GM21390 (cell line): ENCODE results near the gene COQ5.

ENCODE experiments used
- ATAC-seq: cut with Tn5 transposase; IDR thresholded peaks from one replicate; pipeline ENCODE4 v1.9.1; 2021; ENCODE audit not compliant: unreplicated experiment

COQ5 gene

DNA sequence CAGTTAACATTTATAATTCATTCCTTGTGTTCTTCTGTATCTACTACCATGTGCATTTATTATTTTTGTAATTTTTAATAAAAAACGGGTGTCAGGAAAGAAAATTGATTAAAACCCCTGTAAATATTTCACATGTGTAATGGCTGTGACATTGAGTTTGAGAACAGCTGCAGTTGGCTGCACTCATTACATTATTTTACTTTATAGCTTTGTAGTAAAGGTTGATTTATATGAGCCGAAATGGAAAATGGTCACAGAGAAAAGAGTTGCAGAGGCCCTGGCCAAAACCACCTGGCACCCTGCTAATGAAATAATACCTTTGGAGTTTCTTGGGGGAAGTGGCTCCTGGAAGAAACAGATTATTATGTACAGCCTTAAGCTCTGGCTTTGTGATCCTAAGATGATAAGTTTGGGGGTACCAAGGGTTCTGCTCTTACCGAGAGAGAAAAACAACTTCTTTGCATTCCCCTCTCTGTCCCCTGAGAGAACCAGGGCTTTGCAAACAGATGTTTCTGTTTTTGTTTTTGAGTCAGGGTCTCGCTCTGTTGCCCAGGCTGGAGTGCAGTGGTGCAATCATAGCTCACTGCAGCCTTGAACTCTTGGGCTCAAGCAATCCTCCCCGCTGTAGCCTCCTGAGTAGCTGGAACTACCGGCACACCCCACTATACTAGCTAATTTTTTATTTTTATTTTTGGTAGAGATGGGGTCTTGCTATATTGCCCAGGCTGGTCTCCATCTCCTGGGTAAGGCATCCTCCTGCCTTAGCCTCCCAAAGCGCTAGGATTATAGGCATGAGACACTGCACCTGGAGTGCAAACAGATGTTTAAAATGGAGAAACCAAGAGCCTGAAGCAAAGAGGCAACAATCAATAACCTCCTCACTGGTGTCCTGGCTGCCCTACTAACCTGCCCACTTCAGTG, 42.7 kb downstream of the COQ5 start:
- no peak for ATAC-seq

DNA sequence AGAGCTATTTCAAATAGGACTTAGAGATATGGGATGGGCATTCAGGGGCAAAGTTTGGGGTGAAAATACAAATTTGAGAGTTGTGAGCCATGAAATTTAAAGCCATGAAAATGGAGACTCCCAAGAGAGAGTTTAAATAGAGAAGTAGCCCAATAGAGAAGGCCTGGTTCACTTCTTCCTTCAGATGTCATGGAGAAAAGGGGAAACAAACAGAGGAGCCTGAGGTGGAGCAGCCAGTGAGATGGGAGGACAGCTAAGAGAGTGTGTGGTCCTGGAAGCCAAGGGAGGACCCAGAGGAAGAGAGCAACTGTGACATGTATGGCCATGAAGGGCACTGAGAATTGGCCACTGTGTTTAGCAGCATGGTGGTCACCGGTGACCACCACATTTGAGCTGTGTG, 45.3 kb downstream of the COQ5 start:
- ATAC-seq = no peak

DNA sequence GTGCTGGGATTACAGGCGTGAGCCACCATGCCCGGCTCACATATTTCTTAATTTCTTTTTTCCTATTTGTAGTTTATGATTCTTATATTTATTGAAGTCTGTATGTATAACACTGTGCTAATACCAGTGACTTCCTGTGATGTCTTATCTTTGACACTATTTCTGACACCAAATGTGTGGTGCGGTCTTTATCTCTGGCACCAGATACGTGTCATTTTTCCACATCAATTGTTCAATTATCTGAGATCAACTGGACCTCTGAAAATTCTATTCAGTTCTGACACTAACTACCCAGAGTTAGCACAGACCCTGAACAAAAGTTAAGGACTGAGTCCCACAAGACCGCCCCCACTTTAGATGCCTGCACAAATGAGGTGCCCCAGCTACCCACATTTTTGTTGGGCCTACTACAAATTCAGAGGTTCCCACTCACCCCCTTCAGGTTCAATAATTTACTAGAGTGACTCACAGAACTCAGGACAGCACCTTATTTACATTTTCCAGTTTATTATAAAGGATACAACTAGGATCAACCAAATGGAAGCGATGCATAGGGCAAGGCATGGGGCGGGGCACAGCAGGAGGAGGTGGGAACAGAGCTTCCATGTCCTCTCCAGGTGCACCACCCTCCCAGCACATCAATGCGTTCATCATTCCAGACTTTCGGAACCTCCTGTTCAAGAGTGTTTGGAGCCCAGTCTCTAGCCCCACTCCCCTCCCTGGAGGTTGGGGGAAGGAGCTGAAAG, 47.8 kb downstream of the COQ5 start:
- ATAC-seq = no peak

DNA sequence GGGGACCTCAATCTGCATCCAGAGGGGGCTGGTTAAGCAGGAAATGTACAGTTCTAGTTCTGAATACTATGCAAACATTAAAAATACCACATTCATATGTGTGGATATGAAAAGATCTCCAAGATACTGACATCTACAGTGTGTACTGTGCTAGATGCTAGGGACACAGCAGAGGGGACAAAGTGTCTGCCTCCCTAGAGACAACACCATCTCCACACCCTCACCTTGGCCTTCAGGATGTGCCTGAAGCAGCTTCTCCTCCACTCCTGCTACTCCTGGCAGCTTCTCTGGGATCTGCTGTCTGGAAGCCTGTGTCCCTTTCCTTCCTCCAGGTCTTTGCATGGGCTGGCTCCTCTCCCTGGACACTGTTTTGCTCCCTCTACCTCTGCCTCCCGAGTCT, 48.7 kb downstream of the COQ5 start:
- ATAC-seq = no peak

DNA sequence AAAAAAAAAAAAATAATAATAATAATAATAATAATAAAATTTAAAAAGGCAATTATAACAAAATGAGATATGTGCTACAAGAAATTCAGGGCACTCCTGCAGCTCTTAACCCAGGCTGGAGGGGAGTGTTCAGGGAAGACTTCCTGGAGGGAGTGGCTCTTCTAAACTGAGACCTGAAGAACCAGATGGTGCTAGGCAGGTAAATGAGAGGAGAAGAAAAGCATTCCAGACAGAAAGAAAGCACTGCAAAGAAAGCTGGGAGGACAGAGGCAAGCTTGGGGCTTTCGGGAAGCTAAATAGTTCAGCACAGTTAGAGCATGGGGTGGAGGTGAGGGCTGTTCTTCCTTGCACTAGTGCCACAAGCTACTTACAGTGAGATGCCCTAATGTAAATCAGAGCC, 49.5 kb downstream of the COQ5 start:
- ATAC-seq = no peak

DNA sequence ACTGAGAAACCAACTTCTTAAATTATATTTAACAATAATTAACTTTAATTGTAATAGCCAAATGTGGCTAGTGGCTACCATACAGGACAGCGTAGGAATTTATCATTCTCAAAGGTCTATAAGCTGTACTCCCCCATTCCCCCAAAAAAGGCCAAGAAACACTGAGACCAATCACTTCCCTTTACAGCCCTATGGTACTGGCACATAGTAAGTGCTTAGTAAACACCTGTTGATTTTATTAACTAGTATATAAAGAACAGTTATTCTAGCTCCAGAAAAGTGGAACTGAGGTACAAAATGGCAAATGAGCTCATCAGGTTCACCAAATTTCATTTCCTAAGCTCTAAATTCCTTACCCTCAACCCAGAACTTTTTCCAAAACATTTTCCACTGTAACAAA, 53.3 kb downstream of the COQ5 start:
- ATAC-seq = no peak

DNA sequence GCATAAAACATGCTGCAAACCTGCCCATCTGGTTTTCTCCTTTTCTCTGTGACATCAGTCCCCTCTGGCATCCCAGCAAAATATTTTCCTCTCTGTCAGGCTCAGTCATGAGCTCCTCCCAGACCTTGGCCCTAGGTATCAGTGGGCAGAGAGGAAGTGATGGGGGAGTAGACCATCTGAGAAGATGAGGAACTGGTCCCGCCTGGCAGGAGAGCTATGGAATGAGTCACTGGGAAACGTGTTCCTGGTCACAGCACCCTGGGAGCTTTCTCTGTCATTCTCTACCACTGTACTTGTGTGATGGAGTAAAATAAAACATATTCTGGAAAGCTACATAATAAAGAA, 54.4 kb downstream of the COQ5 start:
- no peak for ATAC-seq

DNA sequence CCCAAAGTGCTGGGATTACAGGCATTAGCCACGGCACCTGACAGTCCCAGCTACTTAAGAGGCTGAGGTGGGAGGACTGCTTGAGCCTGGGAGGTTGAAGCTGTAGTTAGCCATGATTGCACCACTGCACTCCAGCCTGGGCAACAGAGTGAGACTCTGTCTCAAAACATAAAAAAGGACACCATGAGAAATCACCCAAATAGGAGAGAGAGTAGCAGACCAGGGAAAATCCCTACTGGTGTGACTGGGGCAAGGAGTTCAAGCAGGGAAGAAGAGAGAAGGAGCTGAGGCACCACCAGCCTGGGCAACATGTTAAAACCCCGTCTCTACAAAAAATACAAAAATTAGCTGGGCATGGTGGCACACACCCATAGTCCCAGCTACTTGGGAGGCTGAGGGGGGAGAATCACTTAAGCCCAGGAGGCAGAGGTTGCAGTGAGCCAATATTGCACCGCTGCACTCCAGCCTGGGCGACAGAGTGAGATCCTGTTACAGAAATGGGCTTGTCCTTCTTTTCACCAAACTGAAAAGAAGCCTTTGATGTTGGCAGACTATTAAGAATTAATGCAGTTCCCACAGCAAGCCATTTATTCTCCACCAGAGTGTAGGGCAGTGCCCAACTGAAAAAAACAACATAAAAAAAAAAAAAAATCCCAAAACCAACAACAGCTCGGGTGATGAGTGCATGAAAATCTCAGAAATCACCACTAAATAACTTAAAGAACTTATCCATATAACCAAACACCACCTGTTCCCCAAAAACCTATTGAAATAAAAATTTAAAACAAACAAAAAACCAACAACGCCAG, 54.9 kb downstream of the COQ5 start:
- ATAC-seq = no peak

DNA sequence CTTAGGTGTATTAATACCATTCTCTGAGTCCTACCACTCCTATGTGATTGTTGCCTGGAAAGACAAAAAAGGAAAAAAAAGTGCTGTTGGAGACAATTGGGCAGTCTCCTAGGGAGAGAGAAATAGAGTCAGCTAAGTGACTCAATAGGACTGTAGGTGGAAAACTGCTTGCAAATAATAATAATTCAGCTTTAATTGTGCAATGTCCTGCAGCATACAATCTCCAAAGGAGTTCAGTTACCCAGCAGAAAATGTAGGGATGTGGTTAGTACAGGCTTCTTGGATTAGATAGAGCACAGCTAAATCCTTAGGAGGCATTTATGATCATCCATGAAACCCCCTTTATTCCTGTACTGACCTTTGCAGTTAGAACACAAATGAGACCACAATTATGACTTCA, 56.4 kb downstream of the COQ5 start:
- no peak for ATAC-seq

DNA sequence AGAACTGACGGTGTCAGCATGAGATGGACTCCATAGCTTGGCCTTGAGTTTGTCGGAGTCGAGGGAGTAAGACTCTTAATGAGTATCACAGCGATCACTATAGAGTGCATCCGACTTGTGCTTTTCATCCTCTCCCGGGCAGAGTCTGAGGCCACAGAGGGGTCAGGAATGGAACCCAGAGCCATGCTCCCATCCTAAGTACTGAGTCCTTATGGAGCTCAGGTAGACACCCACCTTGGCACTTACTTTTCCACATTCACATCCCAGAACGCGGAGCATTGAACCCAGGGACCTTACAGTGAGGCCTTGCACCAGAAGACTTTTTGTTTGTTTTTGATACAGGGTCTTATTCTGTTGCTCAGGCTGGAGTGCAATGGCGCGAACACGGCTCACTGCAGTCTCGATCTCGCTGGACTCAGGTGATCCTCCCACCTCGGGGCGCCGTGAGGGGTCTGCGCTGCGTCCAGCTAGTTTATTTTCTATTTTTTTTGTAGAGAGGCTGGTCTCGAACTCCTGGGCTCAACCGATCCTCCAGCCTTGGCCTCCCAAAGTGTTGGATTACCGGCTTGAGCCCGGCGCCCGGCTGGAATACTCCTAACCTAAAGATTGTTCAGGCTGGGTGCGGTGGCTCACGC, 58.7 kb downstream of the COQ5 start:
- ATAC-seq = peak; percentile 21

DNA sequence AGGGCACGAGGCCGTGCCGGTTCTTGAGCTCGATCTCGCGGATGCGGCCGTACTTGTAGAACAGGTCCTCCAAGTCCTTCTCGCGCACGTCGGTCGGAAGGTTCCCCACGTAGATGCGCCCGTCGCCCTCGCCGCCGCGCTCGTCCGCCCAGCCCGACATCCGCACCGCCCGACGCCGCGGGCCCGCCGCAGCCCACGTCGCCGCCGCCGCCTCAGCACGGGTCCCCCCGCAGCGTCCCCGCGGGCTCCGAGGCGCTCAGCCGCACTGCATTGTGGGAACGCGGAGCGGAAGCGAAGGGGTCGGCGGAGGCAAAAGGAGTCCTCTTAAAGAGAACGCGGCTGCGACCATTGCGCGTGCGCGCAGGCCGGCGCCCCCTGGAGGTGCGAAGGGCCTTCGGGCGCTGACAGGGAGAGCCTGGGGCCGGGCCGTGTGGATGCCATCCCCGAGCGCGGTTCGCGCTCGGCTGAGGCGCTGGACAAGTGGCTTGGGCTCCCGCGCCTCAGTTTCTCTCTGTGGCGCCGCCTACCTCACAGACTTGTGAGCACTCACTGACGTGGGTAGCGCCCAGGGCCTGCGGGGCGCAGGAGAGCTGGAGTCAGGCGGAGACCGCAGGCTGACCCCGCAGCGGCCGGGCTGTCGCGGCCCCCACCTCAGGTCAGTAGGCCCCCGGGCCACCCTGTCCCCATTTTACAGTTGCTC, 59.4 kb downstream of the COQ5 start, which contains the start of gene SRSF9:
SRSF9 (minus strand) TSS at position 299 of the 700 bp plus-strand sequence; CDS start at position 160, 139 bp downstream.
- peak; percentile 89 for ATAC-seq

DNA sequence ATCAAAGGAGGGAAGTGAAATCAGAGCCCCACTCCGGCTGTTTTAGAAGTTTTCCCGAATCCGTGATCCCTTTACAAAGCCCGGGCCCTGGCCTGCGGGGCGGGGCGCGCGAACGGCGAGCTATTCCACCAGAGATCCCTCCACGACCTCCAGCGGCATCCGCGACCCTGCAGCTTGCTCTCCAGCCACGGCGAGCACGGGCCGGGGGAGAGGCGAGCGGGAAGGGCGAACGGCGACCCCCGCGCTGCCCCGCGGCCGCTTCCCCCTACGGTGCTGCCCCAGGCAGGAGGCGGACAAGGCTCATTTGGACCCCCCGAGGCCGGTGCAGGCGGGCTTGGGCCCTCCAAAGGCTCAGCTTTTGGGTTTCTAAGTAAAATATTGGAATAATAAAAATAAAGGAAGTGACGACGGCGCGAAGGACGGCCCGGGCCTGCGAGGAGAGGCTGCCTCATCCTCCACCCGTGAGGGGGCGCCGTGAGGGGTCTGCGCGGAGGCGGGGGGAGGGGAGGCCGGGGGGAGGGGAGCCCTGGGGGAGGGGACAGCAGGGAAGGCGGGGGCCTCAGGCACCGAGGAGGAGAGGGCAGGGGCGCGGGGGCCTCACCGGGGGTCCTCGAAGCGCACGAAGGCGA, 60.0 kb downstream of the COQ5 start:
- ATAC-seq = peak; percentile 14

DNA sequence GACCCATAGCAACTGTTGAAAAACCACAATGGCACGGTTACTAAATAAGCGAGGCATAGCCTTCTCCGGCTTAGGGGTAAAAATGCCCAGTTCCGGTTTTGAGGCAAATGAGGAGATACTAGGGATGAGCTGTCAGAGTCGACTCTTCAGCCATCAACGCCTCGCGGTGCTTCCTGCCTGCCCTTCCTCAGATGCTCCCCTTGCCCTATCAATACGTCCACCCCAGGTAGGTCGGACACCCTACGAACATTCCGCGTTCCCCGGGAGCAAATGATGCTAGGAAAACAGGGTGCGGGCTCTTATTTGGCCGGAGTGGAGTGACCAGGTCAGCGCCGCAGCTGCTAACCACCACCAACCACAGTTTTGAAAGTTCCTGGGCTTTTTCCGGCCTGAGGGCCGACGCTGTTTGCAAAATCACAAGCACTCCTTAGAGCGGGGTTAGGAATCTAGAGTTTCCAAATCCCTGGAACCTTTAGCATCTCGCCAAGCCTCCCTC, 60.6 kb downstream of the COQ5 start:
- ATAC-seq = no peak

DNA sequence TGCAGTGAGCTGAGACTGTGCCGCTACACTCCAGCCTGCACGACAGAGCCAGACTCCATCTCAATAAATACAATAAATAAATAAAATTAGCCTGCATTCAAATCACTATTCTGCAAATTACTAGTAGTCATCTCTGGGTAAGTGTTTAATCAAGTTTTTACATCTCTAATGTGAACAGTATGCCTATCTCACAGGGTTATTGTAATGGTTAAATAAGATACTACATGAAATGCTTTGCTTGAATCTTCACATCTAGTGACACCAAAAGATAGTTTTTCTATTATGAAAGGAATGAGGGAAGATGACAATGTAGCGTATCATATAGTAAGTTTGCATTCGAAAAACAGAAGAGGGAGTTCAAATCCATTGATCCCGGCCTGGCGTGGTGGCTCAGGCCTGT, 61.5 kb downstream of the COQ5 start:
- no peak for ATAC-seq

DNA sequence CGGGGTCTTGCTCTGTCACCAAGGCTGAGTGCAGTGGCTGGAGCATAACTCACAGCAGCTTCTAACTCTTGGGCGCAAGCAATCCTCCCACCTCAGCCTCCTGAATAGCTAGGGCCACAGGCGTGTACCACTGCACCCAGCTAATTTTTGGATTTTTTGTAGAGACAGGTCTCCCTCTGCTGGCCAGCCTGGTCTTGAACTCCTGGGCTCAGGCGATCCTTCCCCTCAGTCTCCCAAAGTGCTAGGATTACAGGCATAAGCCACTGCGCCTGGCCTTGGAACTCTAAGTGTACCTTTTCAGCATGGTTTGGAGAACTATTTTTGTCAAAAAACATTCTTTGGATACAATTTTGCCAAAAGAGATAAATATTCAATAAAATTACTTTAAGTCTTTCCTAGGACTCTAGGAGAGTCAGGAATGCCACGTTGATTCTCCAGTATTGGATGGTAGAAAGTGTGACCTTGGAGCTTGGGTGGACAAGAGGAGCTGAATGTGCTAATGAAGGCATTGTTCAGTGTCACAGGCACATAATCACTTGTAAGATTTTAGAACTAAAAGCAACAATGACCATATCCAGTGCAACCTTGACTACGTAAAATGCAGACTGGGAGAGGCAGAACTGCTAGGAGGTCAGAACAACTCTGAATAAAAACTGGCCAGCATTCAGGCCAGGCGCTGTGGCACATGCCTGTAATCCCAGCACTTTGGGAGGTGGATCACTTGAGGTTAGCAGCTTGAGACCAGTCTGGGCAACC, 62.2 kb downstream of the COQ5 start:
- ATAC-seq = no peak

DNA sequence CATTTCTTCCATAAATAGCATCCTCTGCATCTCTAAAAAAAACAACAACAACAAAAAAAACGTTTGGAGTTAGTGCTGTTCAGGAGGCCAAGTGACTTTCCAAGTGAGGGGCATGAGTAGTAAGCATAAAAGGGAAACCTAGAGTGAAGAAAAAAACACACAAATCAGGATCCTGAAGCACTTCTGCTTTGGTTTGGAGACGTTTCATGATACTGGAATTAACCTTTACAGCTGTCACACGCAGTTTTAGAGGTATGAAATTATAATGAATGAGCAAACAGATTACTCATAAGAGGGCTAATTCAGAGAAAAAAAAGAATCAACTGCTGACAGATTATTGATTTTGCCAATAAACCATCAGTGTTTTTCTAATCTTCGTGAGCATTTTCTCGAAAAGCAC, 63.2 kb downstream of the COQ5 start:
- no peak for ATAC-seq

DNA sequence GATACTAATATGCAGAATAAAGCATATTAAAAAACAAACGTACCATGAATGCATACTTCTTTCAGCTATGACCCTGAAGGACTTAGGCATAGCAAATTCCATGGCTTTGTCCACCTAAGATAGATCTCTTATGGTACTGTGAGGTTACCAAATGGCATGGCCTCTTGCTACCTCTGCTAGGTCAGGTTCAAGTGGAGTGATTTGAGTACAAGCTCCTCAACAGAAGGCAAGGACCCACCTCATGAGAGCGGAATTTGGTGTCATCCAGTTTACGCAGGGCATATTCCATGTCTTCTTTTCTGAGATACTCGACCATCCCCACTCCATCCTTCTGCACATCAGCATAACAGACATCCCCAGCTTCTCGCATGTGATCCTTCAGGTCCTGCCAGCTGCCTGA, 65.2 kb downstream of the COQ5 start:
- ATAC-seq = no peak

DNA sequence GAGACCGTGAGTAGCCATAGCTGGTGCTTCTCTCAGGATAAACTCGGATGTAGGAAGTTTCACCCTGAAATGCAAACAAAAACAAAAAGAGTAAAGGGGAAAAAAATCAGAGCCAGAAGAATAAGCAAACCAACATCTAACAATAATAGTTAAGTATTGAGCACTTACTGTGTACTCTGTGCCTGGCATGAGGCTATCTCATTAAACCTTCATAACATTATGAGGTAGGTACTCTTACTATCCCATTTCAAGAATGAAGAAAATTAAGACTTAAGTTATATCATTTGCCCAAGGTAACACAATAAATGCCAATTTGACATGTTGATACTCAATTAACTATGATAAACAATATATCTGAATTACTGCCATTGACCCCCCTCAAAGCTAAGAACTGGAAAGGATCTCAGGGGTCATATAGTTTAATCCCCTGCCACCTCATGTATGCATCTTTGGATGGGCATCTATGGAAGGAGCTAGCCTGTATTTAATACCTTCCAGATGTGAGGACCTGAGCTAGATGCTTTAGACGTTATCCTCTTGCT, 66.8 kb downstream of the COQ5 start:
- no peak for ATAC-seq

DNA sequence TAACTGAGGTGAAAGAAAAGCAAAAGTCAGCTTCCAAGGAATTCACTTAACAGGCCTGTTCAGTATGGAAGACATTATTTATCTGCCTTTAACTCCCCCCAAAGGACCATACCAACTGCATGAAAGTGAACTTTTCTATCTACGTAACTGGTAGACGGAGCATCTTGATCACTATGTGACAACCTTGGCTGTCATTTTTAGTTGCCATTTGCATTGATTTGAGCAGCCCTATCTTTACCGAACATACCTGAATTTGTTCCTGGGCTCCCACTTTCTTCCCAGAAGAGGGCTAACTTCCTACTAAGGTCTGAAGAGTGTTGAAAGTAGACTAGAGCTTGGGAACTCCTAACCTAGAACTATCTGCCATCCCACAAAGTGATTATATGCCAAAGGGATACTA, 68.8 kb downstream of the COQ5 start:
- no peak for ATAC-seq
